NAMALWA (cell line): Measurements from ENCODE around the gene ARHGEF28.

Experiments used
- DNase-seq: peaks from one replicate; pipeline ENCODE4 v3.0.0-alpha.2; 2015; ENCODE audit warnings: low spot score

ARHGEF28 gene

DNA sequence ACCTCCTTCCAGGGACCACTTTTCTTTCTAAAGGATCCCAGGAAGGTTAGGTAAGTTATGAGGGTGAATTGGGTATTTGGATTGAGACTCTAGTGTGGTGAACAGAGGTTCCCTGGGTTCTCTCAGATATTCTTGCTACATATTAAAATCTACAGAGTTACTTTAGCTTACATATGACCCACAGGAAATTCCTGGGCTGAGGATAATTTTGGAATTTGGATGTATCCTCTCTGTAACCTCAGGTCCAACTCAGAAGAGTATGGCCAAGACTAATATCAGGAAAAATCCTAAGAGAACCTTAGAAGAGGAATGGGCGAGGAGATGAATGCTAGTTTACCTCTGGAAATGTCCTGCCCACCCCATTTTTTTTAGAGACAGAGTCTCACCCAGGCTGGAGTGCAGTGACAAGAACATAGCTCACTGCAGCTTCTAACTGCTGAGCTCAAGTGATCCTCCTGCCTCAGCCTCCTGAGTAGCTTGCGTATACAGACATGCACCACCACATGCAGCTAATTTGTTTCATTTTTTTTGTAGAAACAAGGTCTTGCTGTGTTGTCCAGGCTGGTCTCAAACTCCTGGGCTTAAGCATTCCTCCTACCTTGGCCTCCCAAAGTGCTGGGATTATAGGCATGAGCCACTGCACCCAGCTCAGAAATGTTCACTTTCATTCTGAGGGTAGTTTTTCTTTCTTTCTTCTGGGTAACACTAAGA, 196.4 kb downstream of the ARHGEF28 start:
- no peak for DNase-seq

DNA sequence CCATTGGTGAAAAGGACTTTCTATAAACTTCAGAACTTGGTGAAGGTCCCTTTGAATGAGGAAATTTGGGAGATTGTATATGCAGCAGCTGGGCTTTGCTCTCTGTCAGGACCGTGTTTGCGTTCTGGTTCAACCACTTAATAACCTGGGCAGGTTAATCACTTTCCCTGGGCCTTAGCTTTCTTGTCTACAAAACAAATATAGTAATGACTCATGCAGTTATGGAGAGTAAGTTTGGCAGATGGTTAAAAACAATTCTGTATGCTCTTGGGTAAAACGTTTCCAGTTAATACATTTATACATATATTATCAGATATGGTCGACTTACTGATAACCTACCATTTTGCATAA, 197.0 kb downstream of the ARHGEF28 start:
- DNase-seq: no peak

DNA sequence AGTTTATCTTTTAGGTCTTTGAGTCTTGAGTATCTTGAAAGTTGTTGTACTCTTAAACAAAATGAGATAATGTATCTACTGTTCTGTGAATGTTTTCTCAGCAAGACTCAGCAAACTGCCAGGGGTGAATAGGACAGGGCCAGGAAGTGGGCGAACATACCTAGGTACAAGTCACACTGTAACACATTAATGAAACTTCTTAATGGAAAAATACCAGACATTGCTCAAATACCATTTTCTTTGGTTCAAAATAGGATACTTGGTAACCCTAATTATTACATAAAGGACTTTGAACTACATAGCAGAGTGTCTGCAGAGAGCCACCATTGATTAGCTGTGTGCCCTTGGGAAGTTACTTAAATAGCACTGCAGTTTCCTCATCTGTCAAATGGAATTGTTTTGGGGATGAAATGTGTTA, 197.5 kb downstream of the ARHGEF28 start:
- no peak for DNase-seq

DNA sequence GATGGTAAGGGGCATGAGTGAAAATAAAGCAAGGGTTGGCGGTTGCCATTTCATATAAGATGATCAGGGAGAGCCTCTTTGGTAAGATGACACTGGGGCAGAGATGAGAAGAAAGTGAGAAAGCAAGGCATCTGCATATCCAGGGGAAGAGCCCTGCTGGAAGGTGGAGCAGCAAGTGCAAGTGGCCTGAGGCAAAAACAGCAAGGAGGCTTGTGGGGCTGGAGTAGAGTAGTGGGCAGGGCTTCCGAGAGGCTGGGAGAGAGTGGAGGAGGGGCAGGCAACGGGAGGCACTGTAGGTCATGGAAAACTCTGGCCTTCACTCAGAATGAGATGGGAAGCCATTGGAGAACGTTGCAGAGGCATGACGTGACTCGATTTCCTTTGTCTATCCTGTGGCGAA, 199.2 kb downstream of the ARHGEF28 start:
- no peak for DNase-seq

DNA sequence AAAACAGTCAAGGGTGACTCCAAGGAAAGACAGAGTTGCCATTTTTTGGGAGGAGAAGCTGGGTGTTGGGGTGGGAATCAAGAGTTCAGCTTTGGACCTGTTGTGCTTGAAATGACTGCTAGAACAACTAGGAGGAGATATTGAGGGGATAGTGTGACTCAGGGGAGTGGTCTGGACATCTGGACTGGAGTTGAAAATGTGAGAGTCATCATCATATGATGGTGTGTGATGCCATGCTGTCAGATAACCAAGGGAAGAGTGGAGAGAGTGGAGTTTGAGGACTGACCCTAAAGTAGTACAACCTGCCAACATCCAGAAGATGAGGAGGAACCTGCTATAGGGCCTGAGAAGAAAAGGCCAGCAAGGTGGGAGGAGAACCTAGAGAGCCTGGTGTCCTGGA, 199.7 kb downstream of the ARHGEF28 start:
- no peak for DNase-seq

GRCh38 chr5:73826301-73827105, 200.5 kb downstream of the ARHGEF28 start:
- DNase-seq: no peak

GRCh38 chr5:73827106-73827450, 201.1 kb downstream of the ARHGEF28 start:
- DNase-seq: no peak

DNA sequence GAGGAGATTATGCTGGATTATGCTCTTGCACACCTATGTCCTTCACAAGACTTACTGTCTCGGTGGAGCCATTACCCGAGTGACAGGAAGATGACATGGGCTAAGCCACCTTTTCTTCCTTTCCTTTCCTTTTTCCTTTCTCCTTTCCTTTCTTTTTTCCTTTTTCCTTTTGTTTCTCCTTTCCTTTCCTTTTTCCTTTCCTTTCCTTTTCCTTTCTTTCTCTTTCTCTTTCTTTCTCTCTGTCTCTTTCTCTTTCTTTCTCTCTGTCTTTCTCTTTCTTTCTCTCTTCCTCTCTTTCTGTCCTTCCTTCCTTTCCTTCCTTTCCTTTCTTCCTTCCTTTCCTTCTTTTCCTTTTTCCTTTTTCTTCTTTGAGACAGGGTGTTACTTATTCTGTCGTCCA, 202.5 kb downstream of the ARHGEF28 start:
- DNase-seq: no peak

DNA sequence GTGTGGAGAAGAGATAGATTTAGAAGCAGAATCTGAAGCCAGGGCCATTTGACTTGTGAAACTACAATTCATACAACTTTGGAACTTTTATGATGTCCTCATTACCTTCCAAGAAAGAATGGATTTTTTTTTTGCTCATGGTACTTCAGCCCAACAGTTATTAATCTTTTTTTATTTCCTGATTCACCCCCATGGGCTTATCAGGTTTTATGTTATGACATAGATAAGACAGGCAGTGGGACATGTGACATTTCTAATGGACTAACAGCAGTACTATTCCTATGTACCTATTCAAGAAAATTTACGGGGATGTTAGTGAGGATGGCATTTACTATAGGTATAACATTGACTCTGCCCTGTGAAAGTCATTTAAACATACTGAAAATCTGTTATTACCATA, 204.7 kb downstream of the ARHGEF28 start:
- DNase-seq: no peak

DNA sequence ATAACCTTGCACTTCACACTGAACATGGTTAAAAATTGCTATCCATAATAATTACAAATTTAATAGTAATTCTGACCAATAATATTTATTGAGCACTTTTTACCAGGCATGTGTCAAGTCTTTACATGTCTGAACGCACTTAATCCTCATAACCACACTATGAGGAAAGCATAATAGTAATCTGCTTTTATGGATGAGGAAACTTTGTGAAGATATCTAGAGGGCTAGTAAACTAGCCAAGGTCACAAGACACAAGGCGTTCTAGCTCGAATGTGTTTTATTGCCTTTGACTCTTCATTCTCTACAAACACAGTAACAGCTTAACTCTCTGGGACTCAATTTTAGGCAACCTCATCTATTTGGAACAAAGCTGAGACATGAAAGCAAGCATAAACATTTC, 205.1 kb downstream of the ARHGEF28 start:
- no peak for DNase-seq

GRCh38 chr5:73834693-73835092, 208.7 kb downstream of the ARHGEF28 start:
- no peak for DNase-seq

DNA sequence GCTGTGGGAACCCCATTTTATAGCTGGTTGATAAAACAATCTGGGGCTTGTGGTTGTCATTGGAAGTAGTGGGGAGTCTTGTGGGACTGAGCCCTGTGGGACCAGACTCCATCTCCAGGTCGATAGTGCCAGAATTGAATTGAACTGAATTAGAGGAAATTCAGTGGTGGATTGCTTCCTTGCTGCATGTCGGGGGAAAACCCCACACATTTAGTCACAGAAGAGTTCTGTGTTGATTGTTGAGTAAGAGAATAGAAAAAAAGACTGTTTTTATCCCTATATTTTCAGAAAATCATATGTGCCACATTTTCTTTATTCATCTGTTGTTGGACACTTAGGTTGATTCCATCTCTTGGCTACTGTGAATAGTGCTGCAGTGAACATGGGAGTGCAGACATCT, 209.7 kb downstream of the ARHGEF28 start:
- no peak for DNase-seq

- no peak for DNase-seq
These were observed 210.6 kb downstream of the ARHGEF28 start for GRCh38 chr5:73836607-73837006.

DNA sequence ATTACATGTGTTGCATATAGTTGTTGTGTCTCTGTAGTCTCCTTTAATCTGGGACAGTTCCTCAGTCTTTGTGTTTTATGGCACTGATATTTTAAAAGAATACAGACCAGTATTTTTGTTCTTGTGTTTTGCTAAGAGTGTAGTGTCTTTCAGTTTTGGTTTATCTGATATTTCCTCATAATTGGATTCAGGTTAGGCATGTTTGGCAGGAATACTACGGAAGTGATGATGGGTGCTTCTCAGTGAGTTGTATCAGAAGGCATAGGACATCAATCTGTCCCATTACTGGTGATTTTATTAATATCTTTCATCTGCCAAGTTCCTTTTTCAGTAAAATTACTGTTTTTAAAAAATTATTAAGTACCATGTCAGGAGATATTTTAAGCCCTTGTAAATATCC, 212.9 kb downstream of the ARHGEF28 start:
- DNase-seq: no peak

GRCh38 chr5:73841641-73842040, 215.6 kb downstream of the ARHGEF28 start:
- DNase-seq: no peak

DNA sequence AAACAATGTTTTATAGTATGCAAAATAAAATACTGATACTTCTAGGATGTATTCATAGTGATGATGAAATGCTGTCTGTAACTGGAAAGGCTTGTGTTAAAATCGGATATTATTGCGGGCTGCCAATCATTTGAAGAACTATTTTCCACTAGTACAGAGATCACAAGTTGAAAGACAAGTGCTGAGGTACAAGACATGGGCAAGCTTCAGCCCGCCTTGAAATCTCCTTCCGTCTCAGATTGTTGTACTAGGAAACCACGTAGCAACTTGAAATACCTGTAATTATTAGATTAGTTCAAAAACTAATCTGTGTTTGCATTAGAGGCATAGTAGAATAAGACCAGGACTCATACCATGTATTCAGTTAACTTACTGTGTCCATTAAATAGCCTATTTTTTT, 218.2 kb downstream of the ARHGEF28 start:
- DNase-seq: no peak

GRCh38 chr5:73851471-73852181, 225.6 kb downstream of the ARHGEF28 start:
- DNase-seq: no peak

DNA sequence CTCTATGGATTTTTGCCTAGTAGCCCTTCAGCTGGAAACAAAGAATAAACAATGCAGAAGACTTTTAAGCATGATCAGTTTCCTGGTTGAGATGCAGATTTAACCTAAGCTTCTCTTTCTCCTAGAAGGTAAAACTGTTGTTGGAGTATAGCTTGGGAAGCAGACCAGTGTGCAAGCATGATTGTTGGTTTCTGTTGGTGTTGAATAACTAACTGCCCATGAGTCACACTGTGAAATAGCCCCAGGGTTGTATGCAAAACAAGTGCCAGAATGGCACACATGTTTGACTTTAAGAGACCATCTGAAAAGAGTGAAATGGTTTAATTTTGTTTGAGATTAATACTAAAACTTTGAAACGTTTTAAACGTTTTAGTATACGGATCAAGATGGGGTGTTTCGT, 227.1 kb downstream of the ARHGEF28 start:
- DNase-seq: no peak

- DNase-seq: no peak
These were observed 231.0 kb downstream of the ARHGEF28 start for GRCh38 chr5:73856997-73857396.

- no peak for DNase-seq
These were observed 231.4 kb downstream of the ARHGEF28 start for GRCh38 chr5:73857446-73857845.

DNA sequence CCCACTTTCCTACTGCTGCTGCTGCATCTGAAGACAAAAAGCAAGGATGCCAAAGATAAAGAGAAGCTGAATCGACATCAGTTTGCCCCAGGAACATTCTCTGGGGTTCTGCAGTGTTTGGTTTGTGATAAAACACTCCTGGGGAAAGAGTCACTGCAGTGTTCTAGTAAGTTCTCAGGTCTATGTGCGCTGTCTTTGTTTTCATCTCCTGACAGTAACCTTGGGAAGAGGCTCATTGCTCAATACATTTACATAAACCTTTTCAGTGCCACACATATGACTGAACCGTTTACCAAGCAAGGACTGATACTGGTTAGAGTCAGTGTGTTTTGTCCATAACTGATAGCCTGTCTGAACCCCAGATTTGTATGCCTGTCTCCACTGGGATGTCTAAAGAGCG, 232.1 kb downstream of the ARHGEF28 start:
- no peak for DNase-seq

GRCh38 chr5:73858776-73859175, 232.8 kb downstream of the ARHGEF28 start:
- no peak for DNase-seq

GRCh38 chr5:73859696-73860095, 233.7 kb downstream of the ARHGEF28 start:
- DNase-seq: no peak
